ENCODE data around the gene AK9.

DNA sequence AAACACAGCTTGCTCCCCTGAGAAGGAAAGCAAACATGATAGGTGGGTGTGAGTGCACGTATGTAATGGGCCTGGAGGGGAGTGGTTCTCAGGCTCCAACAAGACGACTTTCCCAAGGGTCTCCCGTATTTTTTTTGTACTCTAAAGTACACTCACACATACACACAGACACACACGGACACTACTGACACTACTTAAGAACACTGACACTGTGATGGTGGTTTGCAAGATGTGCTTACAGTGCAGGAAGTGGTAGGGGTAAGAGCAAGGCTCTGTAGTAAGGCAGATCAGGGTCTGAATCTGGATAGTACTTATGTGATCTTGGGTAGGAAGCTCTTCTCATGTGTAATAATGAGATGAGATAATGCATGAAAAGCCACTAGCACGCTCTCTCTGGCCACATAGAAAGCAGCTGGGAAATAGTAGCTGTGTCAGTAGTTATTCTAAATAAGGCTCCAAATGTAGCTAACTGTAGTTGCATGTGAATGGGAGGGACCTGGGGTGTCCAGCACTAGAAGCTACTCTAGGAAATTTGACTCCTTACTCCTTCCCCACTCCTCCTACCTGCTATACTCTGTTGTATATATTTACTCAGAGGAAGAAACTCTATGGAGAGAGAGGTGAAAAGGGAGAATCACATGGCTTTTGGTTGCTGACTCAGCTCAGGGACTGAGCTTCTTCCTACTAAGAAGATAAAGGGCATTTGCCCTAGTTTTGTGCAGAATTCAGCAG is 199.6 kb downstream of the AK9 start:
- TF ChIP-seq, protein P1, sequence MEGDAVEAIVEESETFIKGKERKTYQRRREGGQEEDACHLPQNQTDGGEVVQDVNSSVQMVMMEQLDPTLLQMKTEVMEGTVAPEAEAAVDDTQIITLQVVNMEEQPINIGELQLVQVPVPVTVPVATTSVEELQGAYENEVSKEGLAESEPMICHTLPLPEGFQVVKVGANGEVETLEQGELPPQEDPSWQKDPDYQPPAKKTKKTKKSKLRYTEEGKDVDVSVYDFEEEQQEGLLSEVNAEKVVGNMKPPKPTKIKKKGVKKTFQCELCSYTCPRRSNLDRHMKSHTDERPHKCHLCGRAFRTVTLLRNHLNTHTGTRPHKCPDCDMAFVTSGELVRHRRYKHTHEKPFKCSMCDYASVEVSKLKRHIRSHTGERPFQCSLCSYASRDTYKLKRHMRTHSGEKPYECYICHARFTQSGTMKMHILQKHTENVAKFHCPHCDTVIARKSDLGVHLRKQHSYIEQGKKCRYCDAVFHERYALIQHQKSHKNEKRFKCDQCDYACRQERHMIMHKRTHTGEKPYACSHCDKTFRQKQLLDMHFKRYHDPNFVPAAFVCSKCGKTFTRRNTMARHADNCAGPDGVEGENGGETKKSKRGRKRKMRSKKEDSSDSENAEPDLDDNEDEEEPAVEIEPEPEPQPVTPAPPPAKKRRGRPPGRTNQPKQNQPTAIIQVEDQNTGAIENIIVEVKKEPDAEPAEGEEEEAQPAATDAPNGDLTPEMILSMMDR (conservative IDR thresholded peaks at IDR 0.05; ENCODE audit: low read length) = no peak
- no peak for TF ChIP-seq EZH2phosphoT487 (IDR thresholded peaks at IDR 0.05; ENCODE audit: borderline replicate concordance)
